ENCODE data around the gene CFAP299. TPM values are rescaled to one million over a fixed set of nuclear protein-coding genes. Genes with fewer than 3 reads are reported as not detected.

The CFAP299 gene
- total and polyA plus RNA-seq, 2 of the 8 experiments (the other 6 are each of a cell fraction or from before 2014, with no cell fraction given): not detected

DNA sequence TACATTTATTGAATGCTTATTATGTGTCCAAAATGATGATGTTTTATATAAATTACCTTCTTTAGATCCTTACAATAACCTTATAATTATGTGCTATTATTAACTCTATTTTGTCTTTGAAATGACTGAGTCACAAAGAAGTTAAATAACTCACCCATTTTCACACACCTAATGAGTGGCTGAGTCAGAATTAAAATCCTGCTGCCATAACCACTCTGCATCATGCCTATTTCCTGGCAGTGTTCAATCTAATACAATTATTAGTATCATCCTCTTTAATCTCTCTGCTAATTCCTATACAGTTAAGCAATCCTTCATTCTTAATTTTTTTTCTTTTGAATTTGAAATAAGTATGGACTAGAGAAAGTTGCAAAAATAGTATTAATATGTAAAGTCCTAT is 342.9 kb downstream of the CFAP299 start (continued):
- TF ChIP-seq RBBP5 (IDR thresholded peaks at IDR 0.05; ENCODE audit: borderline replicate concordance, low read depth, low read length): no peak
- TF ChIP-seq CBX5 (IDR thresholded peaks at IDR 0.05; ENCODE audit: low read depth, low read length): no peak
- TF ChIP-seq SP4 (IDR thresholded peaks at IDR 0.05; ENCODE audit: low read length): no peak
